ENCODE results near the gene PPFIBP2.

DNA sequence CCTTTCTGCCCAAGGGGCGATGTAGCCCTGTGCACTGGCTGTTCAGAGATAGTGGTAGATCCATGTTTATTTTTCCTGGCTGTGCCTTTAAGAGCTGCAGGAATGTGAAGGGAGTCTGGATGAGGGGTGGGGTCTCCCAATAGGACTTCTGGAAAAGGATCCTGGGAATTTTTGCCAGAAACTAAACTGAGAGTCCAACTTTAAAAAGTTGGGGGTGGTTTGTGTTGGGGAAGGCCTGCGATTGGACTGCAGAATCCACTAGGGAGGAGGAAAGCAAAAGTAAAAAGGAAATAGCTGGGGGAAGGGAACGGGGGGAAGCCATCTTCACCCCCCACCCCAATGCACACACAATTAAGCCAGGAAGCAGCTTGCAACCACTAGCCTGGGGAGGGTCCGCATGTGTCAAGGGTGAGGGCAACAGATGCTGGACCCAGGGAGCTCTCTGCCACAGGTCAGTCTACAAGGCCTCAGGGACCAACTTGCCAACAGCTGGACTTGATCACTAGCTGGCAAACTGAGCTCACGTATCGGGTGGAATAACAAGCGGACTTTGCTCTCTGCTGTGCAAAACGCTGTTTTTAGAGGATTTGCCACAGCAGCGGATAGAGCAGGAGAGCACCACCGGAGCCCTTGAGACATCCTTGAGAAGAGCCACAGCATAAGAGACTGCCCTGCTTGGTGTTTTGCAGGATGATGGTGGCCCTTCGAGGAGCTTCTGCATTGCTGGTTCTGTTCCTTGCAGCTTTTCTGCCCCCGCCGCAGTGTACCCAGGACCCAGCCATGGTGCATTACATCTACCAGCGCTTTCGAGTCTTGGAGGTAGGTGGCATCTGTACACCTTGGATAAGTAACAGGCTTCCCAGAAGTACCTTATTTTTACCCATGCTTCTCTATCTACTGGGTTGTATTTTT lies 28.4 kb upstream of the PPFIBP2 start, which contains the start of gene OLFML1:
- TF ChIP-seq ZNF274 (IDR thresholded peaks at IDR 0.05; ENCODE audit: low read depth, low read length) (no peak), YY1 (IDR thresholded peaks at IDR 0.05; ENCODE audit: insufficient read depth, insufficient read length) (no peak)

All from NT2/D1 (cell line).